ENCODE data around the gene B3GALT2.

DNA sequence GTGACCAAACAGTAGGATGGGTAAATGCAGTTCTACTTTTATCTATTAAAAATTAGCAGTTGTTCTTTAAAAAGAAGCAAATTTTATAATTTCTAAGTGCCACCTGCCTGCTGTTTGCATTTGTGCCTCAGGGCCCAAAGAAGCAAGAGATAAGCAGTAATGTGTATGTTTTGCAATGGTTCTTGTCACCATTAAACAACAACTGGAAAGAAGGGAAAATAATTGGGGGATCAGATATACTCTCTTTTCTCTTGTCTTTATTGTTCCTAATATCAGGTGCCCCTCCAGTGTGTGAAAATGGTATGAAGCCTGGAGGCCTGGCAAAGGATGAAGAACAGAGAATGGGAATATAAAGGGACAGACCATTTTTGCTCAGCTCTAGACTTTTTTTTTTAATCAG is 9.6 kb downstream of the B3GALT2 start:
- TF ChIP-seq CTCF (IDR thresholded peaks at IDR 0.05) (no peak), EZH2phosphoT487 (IDR thresholded peaks at IDR 0.05) (no peak), EZH2 (IDR thresholded peaks at IDR 0.05) (no peak)
